Vagina (tissue), 2 donors: ENCODE data around the gene AMOTL1.

Experiments
- CTCF ChIP-seq, 3 experiments: fragments of 450-650 bp in 2 of 3; fragments of 200-600 bp in 1 of 3; sonication (generic) in 1 of 3; IDR thresholded peaks; one replicate each; pipeline ENCODE4 v1.5.1; 2017 to 2019; ENCODE audit warnings: antibody characterized with exemption in 3 of 3, mild to moderate bottlenecking in 2 of 3, moderate library complexity in 2 of 3
- POLR2A ChIP-seq, 2 donors: fragments of 450-650 bp; IDR thresholded peaks; one replicate each; pipeline ENCODE4 v1.6.1; 2017; ENCODE audit warnings: antibody characterized with exemption in 2 of 2, mild to moderate bottlenecking in 2 of 2, moderate library complexity in 2 of 2
- POLR2AphosphoS5 ChIP-seq, 2 donors: sonication (generic); formaldehyde crosslinking; IDR thresholded peaks; one replicate each; pipeline ENCODE4 v1.9.0; 2017; ENCODE audit warnings: antibody characterized with exemption in 2 of 2, mild to moderate bottlenecking in 2 of 2, low read depth in 1 of 2; ENCODE audit not compliant: insufficient read depth in 1 of 2

DNA sequence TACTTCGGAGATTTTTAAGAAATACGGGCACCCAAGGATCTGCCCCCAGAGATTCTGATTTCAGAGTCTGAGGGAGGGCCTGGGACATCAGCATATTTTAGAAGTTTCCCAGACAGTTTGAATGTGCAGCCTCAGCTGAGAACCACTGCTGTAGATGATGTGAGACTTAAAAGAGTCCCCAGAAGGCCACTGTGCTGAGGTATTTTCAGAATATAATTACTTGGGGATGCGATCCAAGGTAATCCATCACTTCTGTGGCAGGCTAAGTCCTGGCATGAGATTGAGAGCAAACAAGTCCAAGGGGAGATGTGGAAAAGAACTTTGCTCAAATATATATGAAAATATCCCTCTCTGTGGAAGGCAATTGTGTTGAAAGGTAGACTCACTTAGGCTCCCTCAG, 48.3 kb upstream of the AMOTL1 start:
- no peak for TF ChIP-seq CTCF (IDR thresholded peaks at IDR 0.05)
- no peak for TF ChIP-seq POLR2AphosphoS5 (IDR thresholded peaks at IDR 0.05; ENCODE audit: insufficient read depth in 1 of 2, low read depth in 1 of 2)
- TF ChIP-seq POLR2A (IDR thresholded peaks at IDR 0.05) = no peak
